ENCODE measurements around the gene RAB32.
"Not testable (repeated sequence)": the region's sequence is repeated elsewhere in the genome, so short reads cannot be mapped to it uniquely, and the experiment has no call there.

Gene RAB32

DNA sequence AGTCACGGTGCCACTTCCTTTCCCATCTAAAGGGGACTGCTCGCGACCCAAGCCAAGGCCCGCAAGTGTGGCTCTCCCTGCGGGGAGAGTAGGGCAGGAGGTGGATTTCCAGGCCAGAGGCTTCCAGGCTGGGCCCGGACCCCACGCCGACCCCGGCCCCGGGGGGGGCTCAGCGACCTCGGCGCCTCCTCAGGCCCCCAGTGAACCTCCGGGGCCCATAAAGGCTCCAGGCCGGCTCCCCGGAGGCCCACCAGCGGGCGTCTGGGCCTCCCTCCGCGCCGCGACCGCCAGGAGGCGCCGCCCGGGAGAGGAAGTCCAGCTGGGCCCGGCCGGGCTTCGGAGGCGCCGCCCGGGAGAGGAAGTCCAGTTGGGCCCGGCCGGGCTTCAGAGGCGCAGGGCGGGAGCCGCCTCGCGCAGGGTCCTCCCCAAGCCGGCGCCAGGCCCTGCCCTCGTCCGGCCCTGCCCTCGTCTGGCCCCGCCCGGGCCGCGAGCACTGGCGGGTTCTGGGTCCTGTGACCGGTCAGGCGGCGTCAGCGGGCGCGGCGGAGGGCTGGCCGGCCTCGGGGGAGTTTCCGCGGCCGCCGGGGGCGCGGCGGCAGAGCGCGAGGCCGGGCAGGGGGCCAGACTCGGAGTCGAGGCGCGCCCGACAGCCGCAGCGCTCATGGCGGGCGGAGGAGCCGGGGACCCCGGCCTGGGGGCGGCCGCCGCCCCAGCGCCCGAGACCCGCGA is at the start of gene RAB32:
RAB32 (plus strand) TSS at position 623 of the 729 bp plus-strand sequence; CDS start at position 662, 39 bp downstream.
- DNase-seq (ENCODE audit: low spot score) = peak; percentile 80

DNA sequence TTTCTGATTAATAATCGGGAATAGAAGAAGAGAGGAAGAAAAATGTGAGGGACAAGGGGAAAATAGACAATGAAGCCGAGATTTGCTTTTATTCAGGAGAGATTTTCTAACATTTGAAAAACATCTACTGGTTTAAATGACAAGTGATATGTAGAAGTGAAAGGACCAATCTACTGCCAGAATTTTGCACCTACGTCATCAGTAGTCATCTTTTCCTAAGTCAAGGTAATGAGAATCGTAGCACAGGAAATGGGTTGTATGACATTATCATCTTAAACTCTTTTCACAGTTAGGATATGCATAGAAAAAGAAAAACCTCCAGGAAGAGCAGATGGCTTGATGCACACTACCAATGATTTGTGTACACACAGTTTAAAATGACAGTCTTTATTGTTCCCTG is 45.3 kb upstream of the RAB32 start:
- DNase-seq (ENCODE audit: low spot score) = no peak

DNA sequence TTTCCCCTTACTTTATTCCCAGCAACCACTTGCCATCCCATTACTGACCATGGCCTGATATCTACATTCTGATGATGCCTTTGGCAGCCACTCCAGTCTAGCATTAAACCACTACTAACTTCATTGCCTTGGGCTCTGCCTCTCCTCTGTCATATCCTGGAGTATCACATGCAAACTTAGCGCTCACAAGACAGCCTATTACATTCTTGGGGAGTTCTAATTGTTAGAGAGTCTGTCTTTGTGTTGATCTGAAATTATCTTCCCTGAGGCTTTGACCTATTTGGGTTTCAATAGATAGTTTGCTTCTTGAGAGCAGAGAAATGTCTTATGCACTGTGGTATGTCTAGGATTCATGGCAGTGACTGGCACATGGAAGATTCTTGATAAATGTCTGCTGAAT is 40.5 kb upstream of the RAB32 start:
- no peak for DNase-seq (ENCODE audit: low spot score)

GRCh38 chr6:146515212-146515611 is 28.4 kb upstream of the RAB32 start:
- DNase-seq (ENCODE audit: low spot score) = no peak

GRCh38 chr6:146526192-146526591 is 17.4 kb upstream of the RAB32 start:
- DNase-seq (ENCODE audit: low spot score) = no peak

DNA sequence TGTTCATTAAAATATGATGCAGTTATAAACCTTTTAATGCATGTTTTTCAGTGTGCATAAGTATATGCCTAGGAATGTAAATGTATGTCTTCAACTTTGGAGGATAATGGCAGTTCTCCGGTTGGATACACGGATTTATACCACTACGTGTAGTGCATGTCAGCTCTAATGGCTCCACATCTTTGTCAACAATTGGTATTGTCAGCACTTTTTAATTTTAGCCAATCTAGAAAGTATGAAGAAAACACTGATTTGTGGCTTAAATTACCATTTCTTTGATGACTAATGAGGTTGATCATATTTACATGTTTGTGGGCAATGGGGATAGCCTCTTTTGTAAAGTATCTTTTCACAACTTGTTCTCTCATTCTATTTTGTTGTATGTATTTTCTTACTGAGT is 10.9 kb upstream of the RAB32 start:
- DNase-seq (ENCODE audit: low spot score) = no peak

- DNase-seq (ENCODE audit: low spot score) = no peak
These were observed 787 bp upstream of the RAB32 start for GRCh38 chr6:146542881-146543210.

DNA sequence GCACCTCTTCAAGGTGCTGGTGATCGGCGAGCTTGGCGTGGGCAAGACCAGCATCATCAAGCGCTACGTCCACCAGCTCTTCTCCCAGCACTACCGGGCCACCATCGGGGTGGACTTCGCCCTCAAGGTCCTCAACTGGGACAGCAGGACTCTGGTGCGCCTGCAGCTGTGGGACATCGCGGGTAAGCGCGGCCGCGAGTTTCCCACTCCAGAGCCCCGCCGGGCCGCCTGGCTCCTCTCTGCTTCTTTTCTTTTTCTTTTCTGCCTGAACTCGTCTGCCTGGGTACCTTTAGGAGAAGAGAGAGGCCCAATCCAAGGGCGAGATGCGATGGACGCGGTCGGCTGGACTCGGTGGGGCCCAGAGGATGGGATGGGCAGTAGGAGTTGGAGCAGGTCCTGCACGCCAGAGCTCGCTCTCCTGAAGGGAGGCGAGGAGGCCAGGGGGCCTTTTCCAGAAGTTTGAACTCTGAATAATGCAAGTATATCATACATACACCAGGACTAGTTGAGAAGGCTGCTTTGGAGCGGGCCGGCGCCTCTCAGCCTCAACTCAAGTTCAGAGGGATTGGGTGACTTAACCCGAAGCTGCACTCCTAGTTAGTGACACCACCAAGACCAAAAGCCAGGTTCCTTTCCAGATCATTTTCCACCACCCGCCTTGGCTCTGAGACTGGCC is 445 bp downstream of the RAB32 start:
- DNase-seq (ENCODE audit: low spot score) = peak; percentile 69

DNA sequence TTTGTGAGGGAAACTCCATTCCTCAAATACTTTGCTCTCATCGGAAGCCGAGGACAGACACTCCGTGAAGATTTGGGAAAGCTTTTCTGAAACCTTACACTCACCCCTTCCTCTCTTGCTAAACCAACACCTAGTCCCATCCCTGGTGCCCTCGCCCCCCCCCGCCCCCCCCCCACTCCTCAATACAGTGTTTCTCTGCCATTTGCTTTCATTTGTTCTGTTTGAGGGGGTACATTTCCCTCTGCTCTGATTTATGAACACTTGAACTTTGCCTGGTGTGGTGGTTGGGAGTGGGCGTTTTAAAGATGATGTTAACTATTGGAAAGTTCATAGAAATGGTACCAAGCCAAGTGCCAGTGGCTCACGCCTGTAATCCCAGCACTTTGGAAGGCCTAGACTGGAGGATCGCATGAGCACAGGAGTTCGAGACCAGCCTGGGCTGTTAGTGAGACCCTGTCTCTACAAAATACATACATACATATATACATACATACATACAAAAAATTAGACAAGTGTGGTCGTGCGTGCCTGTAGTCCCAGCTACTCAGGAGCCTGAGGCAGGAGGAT is 1.1 kb downstream of the RAB32 start:
- DNase-seq (ENCODE audit: low spot score) = peak; percentile 10

DNA sequence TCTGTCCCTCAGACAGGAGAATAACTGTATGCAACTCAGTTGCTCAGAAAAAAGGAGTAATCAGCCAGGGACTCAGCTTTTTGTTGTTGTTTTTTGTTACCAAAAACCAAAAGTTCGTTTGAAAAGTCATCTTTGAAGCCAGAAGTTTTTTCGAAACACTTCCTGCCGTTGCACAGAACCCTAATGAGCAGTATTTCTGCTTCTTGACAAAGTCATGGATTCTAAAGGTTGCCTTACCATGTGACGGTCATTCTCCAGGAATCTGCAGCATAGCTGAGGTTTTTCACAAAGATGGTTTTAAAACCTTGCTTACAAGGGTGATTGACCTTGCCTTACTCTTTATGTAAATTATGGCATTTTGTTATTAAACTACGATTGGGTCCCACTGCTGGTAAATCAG is 1.9 kb downstream of the RAB32 start:
- no peak for DNase-seq (ENCODE audit: low spot score)

- DNase-seq (ENCODE audit: low spot score) = no peak
These were observed 2.9 kb downstream of the RAB32 start for GRCh38 chr6:146546443-146547043.

- no peak for DNase-seq (ENCODE audit: low spot score)
These were observed 4.3 kb downstream of the RAB32 start for GRCh38 chr6:146547889-146548288.

DNA sequence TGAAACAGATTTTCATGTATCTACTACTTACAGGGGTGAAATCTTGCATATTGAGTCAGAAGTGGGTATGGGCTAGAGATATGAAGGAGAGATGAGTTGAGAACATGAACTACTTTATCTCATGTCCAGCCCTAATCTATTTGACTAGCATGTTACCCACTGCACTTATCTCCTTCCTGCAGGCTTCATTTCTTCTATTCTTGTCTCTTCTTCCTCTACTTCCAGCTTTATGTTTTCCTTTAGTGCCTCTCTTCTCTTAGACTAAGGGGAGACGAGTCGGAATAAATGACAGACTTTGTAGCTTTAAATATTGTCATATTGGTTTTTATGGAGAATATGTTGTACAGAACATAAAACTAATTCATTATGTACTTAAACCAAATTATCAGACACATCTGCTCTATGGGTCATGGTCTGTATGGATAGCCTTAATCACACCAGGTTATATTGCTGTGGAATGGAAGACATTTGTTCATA is 5.3 kb downstream of the RAB32 start:
- DNase-seq (ENCODE audit: low spot score) = no peak

DNA sequence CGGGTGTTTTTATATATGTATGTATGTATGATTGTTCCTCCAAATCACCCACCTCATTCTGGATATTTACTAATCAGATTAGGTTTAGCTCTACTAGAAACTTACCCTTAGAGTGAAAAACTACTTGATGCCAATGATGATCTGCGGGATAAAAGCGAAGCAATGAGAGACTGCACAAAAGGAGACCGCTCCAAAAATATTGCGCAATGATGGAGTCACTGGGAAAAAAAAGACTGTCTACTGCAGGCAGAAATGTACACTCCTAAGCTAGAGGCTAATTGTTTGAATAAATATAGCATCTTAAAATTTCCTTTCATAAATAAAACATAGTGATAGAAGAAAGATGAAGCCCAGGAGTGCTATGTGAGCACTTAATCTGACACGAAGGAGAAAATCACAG is 7.3 kb downstream of the RAB32 start:
- DNase-seq (ENCODE audit: low spot score) = no peak

DNA sequence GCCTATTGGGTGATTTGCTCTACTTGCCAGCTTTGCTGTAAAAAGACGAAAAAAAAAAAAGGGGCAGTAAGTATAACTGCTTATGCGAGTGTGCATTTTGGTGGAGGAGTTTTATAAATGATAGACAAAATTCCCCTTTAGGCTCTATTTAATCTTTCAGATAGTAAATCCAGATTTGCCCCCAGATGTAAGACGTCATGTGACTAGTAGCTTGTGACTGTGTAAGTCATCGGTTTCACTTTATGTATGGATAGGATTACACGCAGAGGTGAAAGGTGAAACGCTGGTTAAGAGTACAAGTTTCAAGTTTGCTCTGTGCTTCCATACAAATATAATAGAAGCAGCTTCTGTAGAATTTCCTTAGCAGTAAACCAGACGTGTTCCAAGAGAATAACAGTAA is 7.9 kb downstream of the RAB32 start:
- no peak for DNase-seq (ENCODE audit: low spot score)

- DNase-seq (ENCODE audit: low spot score) = no peak
These were observed 9.9 kb downstream of the RAB32 start for GRCh38 chr6:146553377-146554135.

GRCh38 chr6:146560607-146561006 is 17.0 kb downstream of the RAB32 start:
- DNase-seq (ENCODE audit: low spot score) = no peak

GRCh38 chr6:146566661-146567060 is 23.0 kb downstream of the RAB32 start:
- DNase-seq (ENCODE audit: low spot score) = not testable (repeated sequence)

DNA sequence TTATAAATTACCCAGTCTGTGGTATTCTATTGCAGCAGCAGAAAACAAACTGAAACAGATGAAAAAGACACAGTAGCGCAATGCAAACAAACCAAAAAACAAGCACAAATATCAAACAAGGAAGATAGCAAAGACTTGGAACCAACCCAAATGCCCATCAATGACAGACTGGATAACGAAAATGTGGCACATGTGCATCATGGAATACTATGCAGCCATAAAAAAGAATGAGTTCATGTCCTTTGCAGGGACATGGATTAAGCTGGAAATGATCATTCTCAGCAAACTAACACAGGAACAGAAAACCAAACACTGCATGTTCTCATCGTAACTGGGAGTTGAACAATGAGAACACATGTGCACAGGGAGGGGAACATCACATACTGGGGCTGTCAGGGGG is 25.0 kb downstream of the RAB32 start:
- not testable (repeated sequence) for DNase-seq (ENCODE audit: low spot score)

DNA sequence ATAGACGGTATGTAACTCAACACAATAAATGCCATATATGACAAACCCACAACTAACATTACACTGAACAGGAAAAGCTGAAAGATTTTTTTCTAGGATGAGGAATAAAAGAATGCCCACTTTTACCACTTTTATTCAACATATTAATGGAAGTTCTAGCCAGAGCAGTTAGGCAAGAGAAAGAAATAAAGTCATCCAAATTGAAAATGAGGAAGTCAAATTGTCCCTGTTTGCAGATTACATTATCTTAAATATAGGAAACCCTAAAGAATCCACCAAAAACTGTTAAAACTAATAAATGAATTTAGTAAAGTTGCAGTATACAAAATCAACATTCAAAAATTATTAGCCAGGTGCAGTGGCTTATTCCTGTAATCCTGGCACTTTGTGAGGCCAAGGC is 30.6 kb downstream of the RAB32 start:
- DNase-seq (ENCODE audit: low spot score) = no peak

GRCh38 chr6:146578054-146578453 is 34.4 kb downstream of the RAB32 start:
- DNase-seq (ENCODE audit: low spot score) = no peak

DNA sequence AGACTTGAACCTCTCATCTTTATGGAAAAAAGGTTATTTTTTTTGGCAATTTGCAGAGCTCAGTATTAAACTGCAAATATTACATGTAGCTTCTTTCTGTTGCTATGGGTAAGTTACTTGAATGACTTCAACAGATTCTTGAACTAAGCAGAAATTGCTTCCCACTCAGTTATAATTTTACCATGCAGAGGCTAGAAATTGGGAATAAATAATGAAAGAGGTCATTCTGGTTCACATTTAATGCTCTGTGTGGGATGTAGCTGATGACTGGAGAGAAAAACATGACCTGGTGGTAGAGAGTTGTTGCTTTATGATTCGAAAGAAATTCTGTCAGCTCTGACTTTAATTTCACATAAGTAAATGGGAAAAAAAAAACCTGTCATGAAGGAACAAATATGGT is 38.3 kb downstream of the RAB32 start:
- no peak for DNase-seq (ENCODE audit: low spot score)

All from HuH-7 (cell line).